Kidney (tissue), 14 donors: ENCODE measurements around the gene LMAN1. TPM values are rescaled to one million over a fixed set of nuclear protein-coding genes. Genes with fewer than 3 reads are reported as not detected.

ENCODE experiments used
- DNase-seq, 5 donors: peaks; one replicate each; pipeline ENCODE4 v3.0.0-alpha.2; 2013 to 2020
- FAIRE-seq: peaks from 2 replicates; lab custom pipeline; 2012; peaks lifted over from hg19 to GRCh38; lab: Jason Lieb, UNC
- H3K27ac ChIP-seq, 2 donors: one replicate each; pipeline ENCODE4 v1.7.0; 2013; ENCODE audit warnings: low read depth in 2 of 2, low read length in 2 of 2, inconsistent platforms in 1 of 2
- H3K27me3 ChIP-seq: one replicate; pipeline ENCODE4 v1.7.1; 2013; ENCODE audit warnings: low read length, inconsistent platforms; ENCODE audit not compliant: control insufficient read depth, insufficient read depth
- H3K36me3 ChIP-seq, 3 donors: one replicate each; pipeline versions ENCODE4 v1.7.0 to v1.7.1; 2013; ENCODE audit warnings: low read length in 3 of 3, control low read depth in 1 of 3, inconsistent platforms in 1 of 3; ENCODE audit not compliant: insufficient read depth in 3 of 3, control insufficient read depth in 2 of 3
- H3K4me1 ChIP-seq, 3 donors: one replicate each; pipeline versions ENCODE4 v1.7.0 to v1.7.1; 2013; ENCODE audit warnings: low read length in 3 of 3, inconsistent platforms in 1 of 3, low read depth in 1 of 3; ENCODE audit not compliant: control insufficient read depth in 2 of 3, insufficient read depth in 2 of 3
- H3K4me3 ChIP-seq, 3 donors: one replicate each; pipeline versions ENCODE4 v1.7.0 to v1.8.1; 2013; ENCODE audit warnings: low read length in 3 of 3, control low read depth in 1 of 3, inconsistent platforms in 1 of 3
- H3K9ac ChIP-seq, 3 donors: one replicate each; pipeline versions ENCODE4 v1.7.0 to v1.7.1; 2013; ENCODE audit warnings: low read length in 3 of 3, control low read depth in 1 of 3, inconsistent platforms in 1 of 3
- H3K9me3 ChIP-seq, 3 donors: one replicate each; pipeline versions ENCODE4 v1.7.0 to v1.7.1; 2013; ENCODE audit warnings: low read length in 3 of 3, control low read depth in 1 of 3, inconsistent platforms in 1 of 3; ENCODE audit not compliant: control insufficient read depth in 2 of 3, insufficient read depth in 1 of 3
- intact Hi-C: fragments of 100-400 bp; cut with DNase I; formaldehyde crosslinking; loops from one replicate; pipeline ENCODE4 v1.11.1; 2022
- polyA plus RNA-seq: library from polyadenylated mRNA; stranded (reverse); fragments of 350-450 nt; fragmentation: Illumina TruSeq; extraction: RNeasy Lipid Tissue Mini Kit (QIAGEN cat#74804); gene quantifications from one replicate; pipeline ENCODE4 v1.2.3, GENCODE V29; 2014; ENCODE audit warnings: low read depth, low replicate concordance; ENCODE audit not compliant: insufficient read depth
- total RNA-seq: library from RNA; stranded (reverse); fragmentation: NEBNext Ultra II Directional; extraction: Animal tissue kit (Norgen Biotek cat#: 25700); gene quantifications from one replicate; pipeline ENCODE4 v1.2.1, GENCODE V29; 2021
- TF ChIP-seq, protein P1 (sequence below): IDR thresholded peaks from 3 replicates; pipeline ENCODE4 v1.5.1; 2012; ENCODE audit warnings: mild to moderate bottlenecking, moderate library complexity, borderline replicate concordance; ENCODE audit not compliant: insufficient read depth; ENCODE audit errors: extremely low read depth
- donor health status: control.
- donor health status: control.
- donor health status: control.
- donor health status: control.
- donor health status: control.
- donor health status: DM: yes; HTN: yes; CAD: no.
- donor health status: Normal renal cell carcinoma (clear cell type).

Gene LMAN1
- total and polyA plus RNA-seq, 2 donors from 2014 or later: 31.6 to 78.8 TPM

DNA sequence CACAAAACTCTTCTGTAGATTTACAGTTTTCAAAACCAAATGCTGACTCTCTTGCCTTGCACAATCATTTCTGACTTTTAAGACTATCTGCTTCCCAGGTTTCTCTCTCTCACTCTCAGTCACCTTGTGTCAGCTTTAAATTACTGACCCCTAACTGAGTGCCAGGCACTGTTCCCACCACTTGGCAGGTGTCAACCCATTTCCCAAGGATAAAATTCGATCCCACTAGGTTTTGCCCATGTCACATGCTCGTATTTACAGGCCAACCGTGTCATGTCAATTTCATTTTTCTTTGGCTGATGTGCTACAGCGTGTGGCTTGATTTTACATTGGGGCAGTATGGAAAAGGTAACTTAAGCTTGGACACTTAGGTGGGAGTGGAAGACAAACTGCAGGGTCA, 26.1 kb upstream of the LMAN1 start:
- Histone ChIP-seq H3K4me1 (no peaks in the 10 kb centered on the region), H3K4me3 (no peak overlapping the region), H3K27ac (no peak overlapping the region), H3K36me3 (no peaks in the 10 kb centered on the region), H3K9ac (no peak overlapping the region), H3K27me3 (no peaks in the 10 kb centered on the region), H3K9me3 (no peaks in the 10 kb centered on the region)
- DNase-seq: no peak
- TF ChIP-seq, protein P1, sequence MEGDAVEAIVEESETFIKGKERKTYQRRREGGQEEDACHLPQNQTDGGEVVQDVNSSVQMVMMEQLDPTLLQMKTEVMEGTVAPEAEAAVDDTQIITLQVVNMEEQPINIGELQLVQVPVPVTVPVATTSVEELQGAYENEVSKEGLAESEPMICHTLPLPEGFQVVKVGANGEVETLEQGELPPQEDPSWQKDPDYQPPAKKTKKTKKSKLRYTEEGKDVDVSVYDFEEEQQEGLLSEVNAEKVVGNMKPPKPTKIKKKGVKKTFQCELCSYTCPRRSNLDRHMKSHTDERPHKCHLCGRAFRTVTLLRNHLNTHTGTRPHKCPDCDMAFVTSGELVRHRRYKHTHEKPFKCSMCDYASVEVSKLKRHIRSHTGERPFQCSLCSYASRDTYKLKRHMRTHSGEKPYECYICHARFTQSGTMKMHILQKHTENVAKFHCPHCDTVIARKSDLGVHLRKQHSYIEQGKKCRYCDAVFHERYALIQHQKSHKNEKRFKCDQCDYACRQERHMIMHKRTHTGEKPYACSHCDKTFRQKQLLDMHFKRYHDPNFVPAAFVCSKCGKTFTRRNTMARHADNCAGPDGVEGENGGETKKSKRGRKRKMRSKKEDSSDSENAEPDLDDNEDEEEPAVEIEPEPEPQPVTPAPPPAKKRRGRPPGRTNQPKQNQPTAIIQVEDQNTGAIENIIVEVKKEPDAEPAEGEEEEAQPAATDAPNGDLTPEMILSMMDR: no peak
- no peak for FAIRE-seq
- intact Hi-C loops: no loop called here

DNA sequence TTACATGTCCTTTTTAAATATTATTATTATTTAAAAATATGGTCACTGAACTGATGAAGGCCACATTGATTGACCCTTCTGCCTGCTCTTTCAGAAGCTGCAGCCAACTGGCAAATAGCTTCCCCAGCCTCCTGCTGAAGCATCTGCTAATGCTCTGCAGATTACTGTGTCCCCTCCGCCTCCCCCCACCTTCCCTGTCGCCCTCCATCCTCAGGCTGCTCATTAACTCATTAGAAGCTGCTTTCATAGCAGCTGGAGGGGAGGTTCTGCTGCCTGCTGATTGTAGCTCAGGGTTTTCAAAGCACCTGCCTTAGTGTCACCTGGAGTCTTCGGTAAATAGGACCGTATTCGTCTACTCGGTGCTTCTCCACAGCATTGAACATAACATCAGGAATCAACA, 24.8 kb upstream of the LMAN1 start:
- Histone ChIP-seq H3K9ac (no peak overlapping the region), H3K27me3 (no peaks in the 10 kb centered on the region), H3K9me3 (no peaks in the 10 kb centered on the region), H3K36me3 (no peaks in the 10 kb centered on the region), H3K27ac (no peak overlapping the region), H3K4me3 (no peak overlapping the region), H3K4me1 (no peaks in the 10 kb centered on the region)
- TF ChIP-seq, protein P1: no peak
- intact Hi-C loops: no loop called here
- FAIRE-seq (no peak), DNase-seq (no peak)

DNA sequence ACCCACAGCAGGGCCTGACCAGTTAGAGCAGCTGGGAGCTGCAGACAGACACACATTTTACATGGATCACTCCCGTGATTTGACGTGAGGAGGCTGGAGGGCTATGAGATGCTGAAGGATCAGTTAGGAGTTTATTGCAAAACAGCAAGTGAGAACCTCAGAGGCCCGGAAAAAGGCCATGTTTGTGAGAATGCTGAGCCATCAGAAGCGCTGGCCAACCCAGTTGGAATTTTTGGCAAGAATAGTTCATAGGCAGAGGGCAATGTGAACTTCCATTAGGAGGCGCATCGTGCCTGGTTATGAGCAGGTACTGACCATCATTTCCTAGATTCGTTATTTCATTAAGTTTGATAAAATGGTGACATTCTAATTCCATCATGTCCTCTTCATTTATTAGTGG, 23.3 kb upstream of the LMAN1 start:
- H3K4me3 ChIP-seq: no peak overlapping the region
- H3K27me3 ChIP-seq: no peaks in the 10 kb centered on the region
- intact Hi-C loops: no loop called here
- FAIRE-seq: no peak
- no peaks in the 10 kb centered on the region for H3K9me3 ChIP-seq
- TF ChIP-seq, protein P1: no peak
- no peak overlapping the region for H3K27ac ChIP-seq
- H3K4me1 ChIP-seq: no peaks in the 10 kb centered on the region
- no peaks in the 10 kb centered on the region for H3K36me3 ChIP-seq
- no peak for DNase-seq
- no peak overlapping the region for H3K9ac ChIP-seq

DNA sequence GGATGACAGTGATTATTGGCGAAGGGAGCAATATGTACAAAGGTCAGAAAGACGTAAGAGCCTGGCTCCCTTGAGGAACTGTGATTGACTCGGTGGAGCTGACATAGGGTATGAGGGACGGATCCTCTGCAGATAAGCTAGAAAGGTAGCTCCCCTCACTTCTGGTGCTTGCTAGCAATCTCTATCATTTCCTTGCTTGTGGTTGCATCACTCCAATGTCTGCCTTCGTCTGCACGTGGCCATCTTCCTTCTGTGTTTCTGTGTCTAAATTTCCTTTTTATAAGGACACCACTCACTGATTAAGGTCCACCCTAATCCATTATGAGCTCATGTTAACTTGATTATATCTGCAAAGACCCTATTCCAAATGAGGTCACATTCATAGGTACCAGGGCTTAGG, 22.9 kb upstream of the LMAN1 start:
- no peaks in the 10 kb centered on the region for H3K4me1 ChIP-seq
- no peak for DNase-seq
- H3K4me3 ChIP-seq: no peak overlapping the region
- FAIRE-seq: no peak
- H3K9me3 ChIP-seq: no peaks in the 10 kb centered on the region
- TF ChIP-seq, protein P1: no peak
- H3K36me3 ChIP-seq: no peaks in the 10 kb centered on the region
- intact Hi-C loops: no loop called here
- no peak overlapping the region for H3K27ac ChIP-seq
- H3K27me3 ChIP-seq: no peaks in the 10 kb centered on the region
- no peak overlapping the region for H3K9ac ChIP-seq
